ENCODE measurements around the gene AURKAIP1. TPM values are rescaled to one million over a fixed set of nuclear protein-coding genes. Genes with fewer than 3 reads are reported as not detected.

The AURKAIP1 gene
- total RNA-seq, 1 donor, result 74.6 TPM

GRCh38 chr1:1335283-1335682 is 39.7 kb downstream of the AURKAIP1 start:
- Histone ChIP-seq H3K4me2 (ENCODE audit: insufficient read depth, low read length) (no peak overlapping the region), H2AFZ (ENCODE audit: low read length) (no peak overlapping the region), H3K9me3 (ENCODE audit: low read depth, low read length) (no peaks in the 10 kb centered on the region), H3K4me1 (ENCODE audit: insufficient read depth, low read length) (no peaks in the 10 kb centered on the region), H3K27ac (ENCODE audit: low read depth, low read length) (no peak overlapping the region), H3K79me2 (ENCODE audit: insufficient read depth, low read length) (peaks cover under 1% of the 10 kb centered on the region), H4K20me1 (ENCODE audit: insufficient read depth, low read length) (peaks cover 18% of the 10 kb centered on the region), H3K36me3 (ENCODE audit: insufficient read depth, low read length) (peaks cover 15% of the 10 kb centered on the region), H3K4me3 (ENCODE audit: insufficient read depth, low read length) (no peak overlapping the region), H3K27me3 (ENCODE audit: insufficient read depth, low read length) (no peaks in the 10 kb centered on the region)
- DNase-seq (ENCODE audit: insufficient read length, low spot score, missing footprints), result no peak
- TF ChIP-seq, protein P1, sequence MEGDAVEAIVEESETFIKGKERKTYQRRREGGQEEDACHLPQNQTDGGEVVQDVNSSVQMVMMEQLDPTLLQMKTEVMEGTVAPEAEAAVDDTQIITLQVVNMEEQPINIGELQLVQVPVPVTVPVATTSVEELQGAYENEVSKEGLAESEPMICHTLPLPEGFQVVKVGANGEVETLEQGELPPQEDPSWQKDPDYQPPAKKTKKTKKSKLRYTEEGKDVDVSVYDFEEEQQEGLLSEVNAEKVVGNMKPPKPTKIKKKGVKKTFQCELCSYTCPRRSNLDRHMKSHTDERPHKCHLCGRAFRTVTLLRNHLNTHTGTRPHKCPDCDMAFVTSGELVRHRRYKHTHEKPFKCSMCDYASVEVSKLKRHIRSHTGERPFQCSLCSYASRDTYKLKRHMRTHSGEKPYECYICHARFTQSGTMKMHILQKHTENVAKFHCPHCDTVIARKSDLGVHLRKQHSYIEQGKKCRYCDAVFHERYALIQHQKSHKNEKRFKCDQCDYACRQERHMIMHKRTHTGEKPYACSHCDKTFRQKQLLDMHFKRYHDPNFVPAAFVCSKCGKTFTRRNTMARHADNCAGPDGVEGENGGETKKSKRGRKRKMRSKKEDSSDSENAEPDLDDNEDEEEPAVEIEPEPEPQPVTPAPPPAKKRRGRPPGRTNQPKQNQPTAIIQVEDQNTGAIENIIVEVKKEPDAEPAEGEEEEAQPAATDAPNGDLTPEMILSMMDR (IDR thresholded peaks at IDR 0.05; ENCODE audit: extremely low read depth, low read depth, low read length), result no peak

DNA sequence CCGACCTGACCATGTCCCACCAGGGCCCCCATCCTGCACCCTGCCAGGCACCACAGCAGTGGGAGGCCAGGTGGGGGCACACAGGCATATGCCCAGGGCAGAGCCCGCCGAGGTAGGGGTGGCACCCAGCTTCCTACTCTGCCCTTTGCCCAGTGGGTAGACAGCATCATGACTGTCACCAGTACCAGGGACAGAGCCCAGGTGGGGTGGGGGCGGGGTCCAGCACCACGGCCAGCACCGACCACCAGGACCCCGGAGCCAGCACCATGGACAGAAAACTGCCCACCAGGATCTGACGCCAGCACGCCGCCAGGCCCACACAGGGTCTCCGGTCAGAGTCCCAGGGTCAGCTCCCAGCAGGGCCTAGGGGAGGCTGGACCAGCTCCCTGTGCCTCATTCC is 40.2 kb downstream of the AURKAIP1 start:
- Histone ChIP-seq H3K27me3 (ENCODE audit: insufficient read depth, low read length) (no peaks in the 10 kb centered on the region), H3K4me2 (ENCODE audit: insufficient read depth, low read length) (no peak overlapping the region), H3K4me1 (ENCODE audit: insufficient read depth, low read length) (no peaks in the 10 kb centered on the region), H3K36me3 (ENCODE audit: insufficient read depth, low read length) (peaks cover 11% of the 10 kb centered on the region), H2AFZ (ENCODE audit: low read length) (no peak overlapping the region), H3K27ac (ENCODE audit: low read depth, low read length) (no peak overlapping the region), H3K4me3 (ENCODE audit: insufficient read depth, low read length) (no peak overlapping the region), H3K9me3 (ENCODE audit: low read depth, low read length) (no peaks in the 10 kb centered on the region), H3K79me2 (ENCODE audit: insufficient read depth, low read length) (no peaks in the 10 kb centered on the region), H4K20me1 (ENCODE audit: insufficient read depth, low read length) (peaks cover 20% of the 10 kb centered on the region)
- DNase-seq (ENCODE audit: insufficient read length, low spot score, missing footprints), result no peak
- TF ChIP-seq, protein P1 (IDR thresholded peaks at IDR 0.05; ENCODE audit: extremely low read depth, low read depth, low read length), result no peak

DNA sequence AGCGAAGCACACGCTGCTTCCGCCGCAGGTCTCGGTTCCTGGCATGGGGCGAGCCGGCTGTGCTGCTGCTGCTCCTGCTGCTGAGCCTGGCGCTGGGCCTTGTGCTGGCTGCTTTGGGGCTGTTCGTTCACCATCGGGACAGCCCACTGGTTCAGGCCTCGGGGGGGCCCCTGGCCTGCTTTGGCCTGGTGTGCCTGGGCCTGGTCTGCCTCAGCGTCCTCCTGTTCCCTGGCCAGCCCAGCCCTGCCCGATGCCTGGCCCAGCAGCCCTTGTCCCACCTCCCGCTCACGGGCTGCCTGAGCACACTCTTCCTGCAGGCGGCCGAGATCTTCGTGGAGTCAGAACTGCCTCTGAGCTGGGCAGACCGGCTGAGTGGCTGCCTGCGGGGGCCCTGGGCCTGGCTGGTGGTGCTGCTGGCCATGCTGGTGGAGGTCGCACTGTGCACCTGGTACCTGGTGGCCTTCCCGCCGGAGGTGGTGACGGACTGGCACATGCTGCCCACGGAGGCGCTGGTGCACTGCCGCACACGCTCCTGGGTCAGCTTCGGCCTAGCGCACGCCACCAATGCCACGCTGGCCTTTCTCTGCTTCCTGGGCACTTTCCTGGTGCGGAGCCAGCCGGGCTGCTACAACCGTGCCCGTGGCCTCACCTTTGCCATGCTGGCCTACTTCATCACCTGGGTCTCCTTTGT is 41.3 kb downstream of the AURKAIP1 start:
- TF ChIP-seq, protein P1 (IDR thresholded peaks at IDR 0.05; ENCODE audit: extremely low read depth, low read depth, low read length), result no peak
- no peaks in the 10 kb centered on the region for H3K27me3 ChIP-seq (ENCODE audit: insufficient read depth, low read length)
- H3K4me3 ChIP-seq (ENCODE audit: insufficient read depth, low read length), result no peak overlapping the region
- no peaks in the 10 kb centered on the region for H3K9me3 ChIP-seq (ENCODE audit: low read depth, low read length)
- H4K20me1 ChIP-seq (ENCODE audit: insufficient read depth, low read length), result peaks cover 28% of the 10 kb centered on the region
- peaks cover 10% of the 10 kb centered on the region for H3K36me3 ChIP-seq (ENCODE audit: insufficient read depth, low read length)
- no peaks in the 10 kb centered on the region for H3K4me1 ChIP-seq (ENCODE audit: insufficient read depth, low read length)
- no peak overlapping the region for H2AFZ ChIP-seq (ENCODE audit: low read length)
- H3K27ac ChIP-seq (ENCODE audit: low read depth, low read length), result no peak overlapping the region
- H3K4me2 ChIP-seq (ENCODE audit: insufficient read depth, low read length), result no peak overlapping the region
- DNase-seq (ENCODE audit: insufficient read length, low spot score, missing footprints), result no peak
- H3K79me2 ChIP-seq (ENCODE audit: insufficient read depth, low read length), result no peaks in the 10 kb centered on the region

DNA sequence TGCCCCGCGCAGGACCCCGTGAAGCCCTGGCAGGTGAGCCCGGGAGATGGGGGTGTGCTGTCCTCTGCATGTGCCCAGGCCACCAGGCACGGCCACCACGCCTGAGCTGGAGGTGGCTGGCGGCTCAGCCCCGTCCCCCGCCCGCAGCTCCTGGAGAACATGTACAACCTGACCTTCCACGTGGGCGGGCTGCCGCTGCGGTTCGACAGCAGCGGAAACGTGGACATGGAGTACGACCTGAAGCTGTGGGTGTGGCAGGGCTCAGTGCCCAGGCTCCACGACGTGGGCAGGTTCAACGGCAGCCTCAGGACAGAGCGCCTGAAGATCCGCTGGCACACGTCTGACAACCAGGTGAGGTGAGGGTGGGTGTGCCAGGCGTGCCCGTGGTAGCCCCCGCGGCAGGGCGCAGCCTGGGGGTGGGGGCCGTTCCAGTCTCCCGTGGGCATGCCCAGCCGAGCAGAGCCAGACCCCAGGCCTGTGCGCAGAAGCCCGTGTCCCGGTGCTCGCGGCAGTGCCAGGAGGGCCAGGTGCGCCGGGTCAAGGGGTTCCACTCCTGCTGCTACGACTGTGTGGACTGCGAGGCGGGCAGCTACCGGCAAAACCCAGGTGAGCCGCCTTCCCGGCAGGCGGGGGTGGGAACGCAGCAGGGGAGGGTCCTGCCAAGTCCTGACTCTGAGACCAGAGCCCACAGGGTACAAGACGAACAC is 42.1 kb downstream of the AURKAIP1 start:
- Histone ChIP-seq H3K9me3 (ENCODE audit: low read depth, low read length) (no peaks in the 10 kb centered on the region), H3K36me3 (ENCODE audit: insufficient read depth, low read length) (peaks cover 5% of the 10 kb centered on the region), H3K4me3 (ENCODE audit: insufficient read depth, low read length) (no peak overlapping the region), H3K27ac (ENCODE audit: low read depth, low read length) (no peak overlapping the region), H3K27me3 (ENCODE audit: insufficient read depth, low read length) (no peaks in the 10 kb centered on the region), H3K4me1 (ENCODE audit: insufficient read depth, low read length) (no peaks in the 10 kb centered on the region), H3K4me2 (ENCODE audit: insufficient read depth, low read length) (no peak overlapping the region), H3K79me2 (ENCODE audit: insufficient read depth, low read length) (no peaks in the 10 kb centered on the region), H2AFZ (ENCODE audit: low read length) (no peak overlapping the region), H4K20me1 (ENCODE audit: insufficient read depth, low read length) (peaks cover 23% of the 10 kb centered on the region)
- no peak for DNase-seq (ENCODE audit: insufficient read length, low spot score, missing footprints)
- TF ChIP-seq, protein P1 (IDR thresholded peaks at IDR 0.05; ENCODE audit: extremely low read depth, low read depth, low read length), result no peak
